Upper lobe of left lung (tissue), 4 donors: ENCODE results near the gene STEAP3.

Experiments
- POLR2A ChIP-seq, 4 donors: fragments of 450-650 bp; IDR thresholded peaks; one replicate each; pipeline ENCODE4 v1.5.1; 2016 to 2017; ENCODE audit warnings: antibody characterized with exemption in 4 of 4, mild to moderate bottlenecking in 2 of 4
- POLR2AphosphoS5 ChIP-seq, 2 donors: sonication (generic); formaldehyde crosslinking; IDR thresholded peaks; one replicate each; pipeline ENCODE4 v1.5.1; 2017; ENCODE audit warnings: antibody characterized with exemption in 2 of 2
- TF ChIP-seq, protein P1 (sequence below), 6 experiments: fragments of 450-650 bp in 4 of 6; fragments of 200-600 bp in 2 of 6; sonication (generic) in 2 of 6; IDR thresholded peaks; one replicate each; pipeline ENCODE4 v1.5.1; 2016 to 2019; ENCODE audit warnings: antibody characterized with exemption in 6 of 6

DNA sequence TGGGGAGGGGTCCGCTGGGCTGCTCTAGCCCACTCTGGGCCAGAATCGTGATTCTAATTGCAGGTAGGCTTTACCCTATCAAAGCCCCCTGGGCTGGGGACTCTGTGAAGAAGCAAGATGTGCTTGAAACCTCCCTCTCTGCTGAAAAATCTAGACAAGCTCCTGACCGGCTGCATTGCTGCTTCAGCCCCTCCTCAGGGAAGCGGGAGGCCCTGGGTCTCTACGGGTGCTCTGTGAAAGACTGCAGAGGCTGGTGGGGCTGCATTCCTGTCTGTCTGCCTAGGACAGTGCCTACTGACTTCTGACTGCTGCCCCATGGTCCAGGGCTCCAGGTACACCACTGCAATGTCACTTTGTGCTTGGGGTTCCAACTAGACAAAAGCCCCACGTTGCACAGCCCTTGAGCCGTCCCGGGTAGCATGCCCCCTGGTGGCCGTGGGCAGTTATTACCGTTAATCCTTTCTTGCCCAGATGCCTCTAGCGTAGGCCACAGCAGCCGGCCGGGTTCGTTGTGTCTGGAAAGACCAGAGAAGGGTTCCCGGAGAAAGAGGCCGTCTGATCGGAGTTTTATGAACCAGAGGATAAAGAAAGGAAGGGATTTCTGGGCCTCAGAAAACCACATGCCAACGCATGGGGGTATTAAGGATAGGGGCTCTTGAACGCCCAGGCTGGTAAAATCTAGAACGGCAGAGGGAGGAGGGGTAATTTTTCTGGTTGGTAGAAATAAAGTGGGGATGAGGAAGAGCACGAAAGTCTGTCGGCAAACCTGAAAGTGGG, 49.2 kb upstream of the STEAP3 start:
- TF ChIP-seq, protein P1, sequence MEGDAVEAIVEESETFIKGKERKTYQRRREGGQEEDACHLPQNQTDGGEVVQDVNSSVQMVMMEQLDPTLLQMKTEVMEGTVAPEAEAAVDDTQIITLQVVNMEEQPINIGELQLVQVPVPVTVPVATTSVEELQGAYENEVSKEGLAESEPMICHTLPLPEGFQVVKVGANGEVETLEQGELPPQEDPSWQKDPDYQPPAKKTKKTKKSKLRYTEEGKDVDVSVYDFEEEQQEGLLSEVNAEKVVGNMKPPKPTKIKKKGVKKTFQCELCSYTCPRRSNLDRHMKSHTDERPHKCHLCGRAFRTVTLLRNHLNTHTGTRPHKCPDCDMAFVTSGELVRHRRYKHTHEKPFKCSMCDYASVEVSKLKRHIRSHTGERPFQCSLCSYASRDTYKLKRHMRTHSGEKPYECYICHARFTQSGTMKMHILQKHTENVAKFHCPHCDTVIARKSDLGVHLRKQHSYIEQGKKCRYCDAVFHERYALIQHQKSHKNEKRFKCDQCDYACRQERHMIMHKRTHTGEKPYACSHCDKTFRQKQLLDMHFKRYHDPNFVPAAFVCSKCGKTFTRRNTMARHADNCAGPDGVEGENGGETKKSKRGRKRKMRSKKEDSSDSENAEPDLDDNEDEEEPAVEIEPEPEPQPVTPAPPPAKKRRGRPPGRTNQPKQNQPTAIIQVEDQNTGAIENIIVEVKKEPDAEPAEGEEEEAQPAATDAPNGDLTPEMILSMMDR (IDR thresholded peaks at IDR 0.05): peak; percentile 56 to 71 (median 69)
- TF ChIP-seq POLR2AphosphoS5 (IDR thresholded peaks at IDR 0.05) (no peak), POLR2A (IDR thresholded peaks at IDR 0.05) (no peak)
